ENCODE results near the gene GAS2L1.

The GAS2L1 gene

GRCh38 chr22:29309332-29310064 lies 3.0 kb downstream of the GAS2L1 start:
- H3K4me3 ChIP-seq (ENCODE audit: low read depth, low read length), result no peak overlapping the region
- H3K9me3 ChIP-seq (ENCODE audit: control insufficient read depth, insufficient read depth, low read length), result no peaks in the 10 kb centered on the region
- H3K36me3 ChIP-seq (ENCODE audit: control insufficient read depth, insufficient read depth, low read length), result no peaks in the 10 kb centered on the region
- peaks cover 22% of the 10 kb centered on the region for H3K27me3 ChIP-seq (ENCODE audit: control insufficient read depth, insufficient read depth, low read length)
- H3K27ac ChIP-seq (ENCODE audit: low read depth, low read length), result no peak overlapping the region
- peaks cover 6% of the 10 kb centered on the region; the same call in 1 of the 2 replicates for H3K4me1 ChIP-seq (ENCODE audit: control insufficient read depth, insufficient read depth, low read length)
- H3K9ac ChIP-seq (ENCODE audit: low read depth, low read length), result no peak overlapping the region

DNA sequence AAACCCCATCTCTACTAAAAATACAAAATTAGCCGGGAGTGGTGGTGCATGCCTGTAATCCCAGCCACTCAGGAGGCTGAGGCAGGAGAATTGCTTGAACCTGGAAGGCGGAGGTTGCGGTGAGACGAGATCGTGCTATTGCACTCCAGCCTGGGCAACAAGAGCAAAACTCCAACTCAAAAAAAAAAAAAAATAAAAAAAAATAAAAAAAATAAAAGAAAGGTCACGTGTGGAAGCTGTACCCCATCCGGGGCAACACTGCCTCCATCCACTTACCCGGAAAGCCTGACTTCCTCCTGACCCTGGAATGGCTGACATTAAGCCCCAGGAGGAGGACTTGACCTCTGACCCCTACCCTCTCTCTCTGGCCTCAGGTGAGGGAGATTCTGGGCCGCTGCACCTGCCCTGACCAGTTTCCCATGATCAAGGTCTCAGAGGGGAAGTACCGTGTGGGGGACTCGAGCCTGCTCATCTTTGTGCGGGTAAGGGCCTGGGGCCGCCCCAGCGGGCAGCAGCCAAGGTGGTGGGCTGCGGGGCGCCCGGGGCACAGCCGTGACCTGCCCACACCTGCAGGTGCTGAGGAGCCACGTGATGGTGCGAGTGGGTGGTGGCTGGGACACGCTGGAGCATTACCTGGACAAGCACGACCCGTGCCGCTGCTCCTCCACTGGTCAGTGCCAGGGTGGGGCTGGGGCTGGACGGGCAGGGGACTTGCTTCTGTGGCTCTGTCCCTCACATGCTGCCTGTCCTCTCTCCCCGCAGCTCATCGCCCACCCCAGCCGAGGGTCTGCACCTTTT lies 3.8 kb downstream of the GAS2L1 start:
- no peak overlapping the region for H3K27ac ChIP-seq (ENCODE audit: low read depth, low read length)
- H3K4me1 ChIP-seq (ENCODE audit: control insufficient read depth, insufficient read depth, low read length), result peaks cover 6% of the 10 kb centered on the region; the same call in 1 of the 2 replicates
- peaks cover 30% of the 10 kb centered on the region for H3K27me3 ChIP-seq (ENCODE audit: control insufficient read depth, insufficient read depth, low read length)
- H3K36me3 ChIP-seq (ENCODE audit: control insufficient read depth, insufficient read depth, low read length), result no peaks in the 10 kb centered on the region
- no peaks in the 10 kb centered on the region for H3K9me3 ChIP-seq (ENCODE audit: control insufficient read depth, insufficient read depth, low read length)
- no peak overlapping the region for H3K9ac ChIP-seq (ENCODE audit: low read depth, low read length)
- H3K4me3 ChIP-seq (ENCODE audit: low read depth, low read length), result no peak overlapping the region

DNA sequence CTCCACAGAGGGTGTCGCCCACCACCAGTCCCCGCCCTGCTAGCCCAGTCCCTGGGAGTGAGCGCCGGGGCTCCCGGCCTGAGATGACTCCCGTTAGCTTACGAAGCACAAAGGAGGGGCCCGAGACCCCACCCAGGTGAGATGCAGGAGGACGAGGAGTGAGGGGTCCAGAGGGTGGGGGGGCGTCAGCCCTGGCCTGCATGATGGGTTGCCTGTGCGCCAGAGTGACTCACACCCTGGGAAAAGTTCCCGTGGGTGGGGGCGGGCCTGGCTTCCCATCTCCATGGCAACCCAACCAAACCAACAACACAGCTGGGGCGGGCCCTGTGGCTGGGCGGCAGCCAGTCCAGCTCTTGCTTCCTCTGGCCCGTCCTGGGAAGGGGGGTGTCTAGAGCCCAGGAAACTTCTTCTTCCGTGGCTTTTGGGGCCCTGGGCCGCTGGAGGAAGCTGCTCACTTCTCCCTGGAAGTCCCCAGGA lies 4.5 kb downstream of the GAS2L1 start:
- no peak overlapping the region for H3K4me3 ChIP-seq (ENCODE audit: low read depth, low read length)
- no peak overlapping the region for H3K9ac ChIP-seq (ENCODE audit: low read depth, low read length)
- no peaks in the 10 kb centered on the region for H3K36me3 ChIP-seq (ENCODE audit: control insufficient read depth, insufficient read depth, low read length)
- H3K4me1 ChIP-seq (ENCODE audit: control insufficient read depth, insufficient read depth, low read length), result peaks cover 6% of the 10 kb centered on the region; the same call in 1 of the 2 replicates
- H3K27me3 ChIP-seq (ENCODE audit: control insufficient read depth, insufficient read depth, low read length), result peaks cover 36% of the 10 kb centered on the region
- no peaks in the 10 kb centered on the region for H3K9me3 ChIP-seq (ENCODE audit: control insufficient read depth, insufficient read depth, low read length)
- H3K27ac ChIP-seq (ENCODE audit: low read depth, low read length), result no peak overlapping the region

DNA sequence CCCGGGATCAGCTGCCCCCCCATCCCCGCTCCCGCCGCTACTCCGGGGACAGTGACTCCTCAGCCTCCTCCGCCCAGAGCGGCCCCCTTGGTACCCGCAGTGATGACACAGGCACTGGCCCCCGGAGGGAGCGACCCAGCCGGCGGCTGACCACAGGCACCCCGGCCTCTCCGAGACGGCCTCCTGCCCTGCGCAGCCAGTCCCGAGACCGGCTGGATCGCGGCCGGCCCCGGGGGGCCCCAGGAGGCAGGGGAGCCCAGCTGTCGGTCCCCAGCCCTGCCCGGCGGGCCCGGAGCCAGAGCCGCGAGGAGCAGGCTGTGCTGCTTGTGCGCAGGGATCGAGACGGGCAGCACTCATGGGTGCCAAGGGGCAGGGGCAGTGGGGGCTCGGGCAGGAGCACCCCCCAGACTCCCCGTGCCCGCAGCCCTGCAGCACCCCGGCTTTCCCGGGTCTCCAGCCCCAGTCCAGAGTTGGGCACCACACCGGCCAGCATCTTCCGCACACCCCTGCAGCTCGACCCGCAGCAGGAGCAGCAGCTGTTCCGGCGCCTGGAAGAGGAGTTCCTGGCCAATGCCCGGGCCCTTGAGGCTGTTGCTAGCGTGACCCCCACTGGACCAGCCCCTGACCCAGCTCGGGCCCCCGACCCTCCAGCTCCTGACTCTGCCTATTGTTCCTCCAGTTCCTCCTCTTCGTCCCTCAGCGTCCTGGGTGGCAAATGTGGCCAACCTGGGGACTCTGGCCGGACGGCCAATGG lies 5.2 kb downstream of the GAS2L1 start:
- peaks cover 44% of the 10 kb centered on the region for H3K27me3 ChIP-seq (ENCODE audit: control insufficient read depth, insufficient read depth, low read length)
- no peak overlapping the region for H3K4me3 ChIP-seq (ENCODE audit: low read depth, low read length)
- H3K4me1 ChIP-seq (ENCODE audit: control insufficient read depth, insufficient read depth, low read length), result peaks cover 6% of the 10 kb centered on the region; the same call in 1 of the 2 replicates

DNA sequence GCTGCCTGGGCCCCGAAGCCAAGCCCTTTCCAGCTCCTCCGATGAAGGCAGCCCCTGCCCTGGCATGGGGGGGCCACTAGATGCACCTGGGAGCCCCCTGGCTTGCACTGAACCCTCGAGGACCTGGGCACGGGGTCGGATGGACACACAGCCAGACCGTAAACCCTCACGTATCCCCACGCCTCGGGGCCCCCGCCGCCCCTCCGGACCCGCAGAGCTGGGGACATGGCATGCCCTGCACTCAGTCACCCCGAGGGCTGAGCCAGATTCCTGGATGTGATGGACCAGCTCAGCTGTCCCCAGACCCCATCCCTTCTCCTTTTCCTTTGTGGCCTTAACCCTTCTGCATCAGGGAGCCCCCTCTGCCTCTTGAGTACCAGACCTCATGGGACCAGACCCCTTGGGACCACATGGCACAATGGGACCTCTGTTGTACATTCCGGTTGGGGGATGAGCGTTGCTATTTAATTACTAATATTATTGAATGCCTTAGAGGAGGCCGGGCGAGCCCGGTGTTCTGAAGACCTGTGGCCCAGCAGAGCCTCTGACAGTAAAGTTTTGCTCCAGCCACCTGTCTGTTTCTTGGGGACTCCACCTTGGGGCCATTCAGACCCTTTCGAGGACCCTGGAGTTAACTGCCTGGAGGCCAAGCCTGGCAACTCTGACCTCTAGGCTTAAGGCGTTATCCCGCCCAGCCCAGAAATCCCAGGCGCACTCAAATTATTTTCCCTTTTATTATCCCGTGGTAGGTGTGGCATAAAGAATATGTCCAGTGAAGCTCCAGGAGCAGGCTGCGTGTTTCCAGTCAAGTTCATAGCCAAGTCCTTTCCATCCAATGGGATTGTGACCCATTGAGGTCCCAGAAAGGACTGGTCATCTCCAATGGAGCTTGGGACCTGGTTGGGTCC lies 6.0 kb downstream of the GAS2L1 start:
- no peak overlapping the region for H3K4me3 ChIP-seq (ENCODE audit: low read depth, low read length)
- no peaks in the 10 kb centered on the region for H3K9me3 ChIP-seq (ENCODE audit: control insufficient read depth, insufficient read depth, low read length)
- peaks cover 49% of the 10 kb centered on the region for H3K27me3 ChIP-seq (ENCODE audit: control insufficient read depth, insufficient read depth, low read length)
- H3K27ac ChIP-seq (ENCODE audit: low read depth, low read length), result no peak overlapping the region
- H3K4me1 ChIP-seq (ENCODE audit: control insufficient read depth, insufficient read depth, low read length), result peaks cover 6% of the 10 kb centered on the region; the same call in 1 of the 2 replicates
- no peak overlapping the region for H3K9ac ChIP-seq (ENCODE audit: low read depth, low read length)
- H3K36me3 ChIP-seq (ENCODE audit: control insufficient read depth, insufficient read depth, low read length), result no peaks in the 10 kb centered on the region

More for the DNA sequence above, 5.2 kb downstream of the GAS2L1 start:
- no peaks in the 10 kb centered on the region for H3K9me3 ChIP-seq (ENCODE audit: control insufficient read depth, insufficient read depth, low read length)
- no peak overlapping the region for H3K27ac ChIP-seq (ENCODE audit: low read depth, low read length)
- H3K36me3 ChIP-seq (ENCODE audit: control insufficient read depth, insufficient read depth, low read length), result no peaks in the 10 kb centered on the region
- no peak overlapping the region for H3K9ac ChIP-seq (ENCODE audit: low read depth, low read length)

DNA sequence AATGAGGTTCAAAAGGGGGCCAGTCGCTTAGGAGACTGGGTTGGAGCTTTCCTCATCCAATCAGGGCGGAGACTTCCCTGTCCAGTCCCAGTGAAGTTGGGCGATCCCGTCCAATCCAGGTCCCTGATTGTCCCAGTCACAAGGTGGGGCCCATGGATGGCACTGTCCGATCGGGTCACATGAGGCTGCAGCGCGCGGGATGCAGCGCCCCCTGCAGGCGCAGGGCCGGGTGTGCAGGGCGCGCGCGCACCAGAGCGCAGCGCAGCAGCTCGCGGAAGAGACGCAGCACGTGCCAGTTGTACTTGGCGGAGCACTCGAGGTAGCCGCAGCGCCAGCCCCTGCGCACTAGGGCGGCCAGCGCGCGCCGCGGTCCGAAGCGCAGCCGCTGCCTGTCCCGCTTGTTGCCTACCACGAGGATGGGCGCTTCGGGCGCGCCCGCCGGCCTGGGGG lies 6.7 kb downstream of the GAS2L1 start:
- Histone ChIP-seq H3K4me1 (ENCODE audit: control insufficient read depth, insufficient read depth, low read length) (peaks cover 6% of the 10 kb centered on the region; the same call in 1 of the 2 replicates), H3K27me3 (ENCODE audit: control insufficient read depth, insufficient read depth, low read length) (peaks cover 46% of the 10 kb centered on the region)

DNA sequence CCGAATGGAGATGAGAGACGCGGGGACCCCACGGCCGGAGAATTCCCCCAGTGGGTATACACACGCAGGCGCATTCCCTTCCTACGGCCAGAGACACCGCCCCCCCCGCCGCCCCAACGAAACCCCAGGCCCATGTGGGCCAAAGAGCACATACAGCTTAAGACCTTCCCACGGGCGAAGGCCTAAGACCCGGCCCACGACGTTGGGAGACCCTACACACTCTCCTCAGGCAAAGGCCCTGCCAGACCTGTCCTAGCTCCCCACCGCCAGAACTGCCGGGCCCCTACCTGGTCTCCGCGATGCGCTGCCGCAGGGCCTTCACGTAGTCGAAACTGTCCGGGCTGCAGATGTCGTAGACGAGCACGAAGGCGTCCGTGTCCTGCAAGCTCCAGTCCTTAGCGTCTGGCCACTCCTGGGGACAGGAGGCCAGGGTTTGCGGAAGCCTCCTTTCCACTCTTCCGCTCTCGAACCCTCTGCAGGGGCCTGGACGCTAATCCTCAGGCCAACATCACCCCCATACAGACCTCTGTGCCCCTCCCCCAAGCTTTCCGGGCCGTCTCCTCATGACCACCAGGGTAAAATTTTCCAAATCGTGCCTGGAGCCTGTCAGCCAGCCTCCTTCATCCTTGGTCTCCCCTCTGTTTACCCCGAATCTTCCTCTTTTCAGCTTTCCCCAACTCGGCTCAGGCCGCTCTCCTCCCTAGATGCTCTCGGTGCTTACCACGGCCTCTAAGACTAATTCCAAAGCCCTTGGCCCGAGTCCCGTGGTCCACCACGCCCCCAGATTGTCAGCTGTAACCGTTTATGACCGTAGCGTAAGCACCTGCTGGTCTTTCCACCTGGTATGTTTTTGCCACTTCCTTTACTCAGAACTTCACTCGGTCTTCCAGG lies 7.4 kb downstream of the GAS2L1 start:
- Histone ChIP-seq H3K4me1 (ENCODE audit: control insufficient read depth, insufficient read depth, low read length) (peaks cover 6% of the 10 kb centered on the region; the same call in 1 of the 2 replicates), H3K36me3 (ENCODE audit: control insufficient read depth, insufficient read depth, low read length) (no peaks in the 10 kb centered on the region), H3K27ac (ENCODE audit: low read depth, low read length) (no peak overlapping the region), H3K9me3 (ENCODE audit: control insufficient read depth, insufficient read depth, low read length) (no peaks in the 10 kb centered on the region), H3K4me3 (ENCODE audit: low read depth, low read length) (no peak overlapping the region), H3K27me3 (ENCODE audit: control insufficient read depth, insufficient read depth, low read length) (peaks cover 46% of the 10 kb centered on the region), H3K9ac (ENCODE audit: low read depth, low read length) (no peak overlapping the region)

More for the DNA sequence above, 6.7 kb downstream of the GAS2L1 start:
- H3K4me3 ChIP-seq (ENCODE audit: low read depth, low read length), result no peak overlapping the region
- no peak overlapping the region for H3K9ac ChIP-seq (ENCODE audit: low read depth, low read length)
- no peaks in the 10 kb centered on the region for H3K9me3 ChIP-seq (ENCODE audit: control insufficient read depth, insufficient read depth, low read length)
- no peaks in the 10 kb centered on the region for H3K36me3 ChIP-seq (ENCODE audit: control insufficient read depth, insufficient read depth, low read length)
- no peak overlapping the region for H3K27ac ChIP-seq (ENCODE audit: low read depth, low read length)

DNA sequence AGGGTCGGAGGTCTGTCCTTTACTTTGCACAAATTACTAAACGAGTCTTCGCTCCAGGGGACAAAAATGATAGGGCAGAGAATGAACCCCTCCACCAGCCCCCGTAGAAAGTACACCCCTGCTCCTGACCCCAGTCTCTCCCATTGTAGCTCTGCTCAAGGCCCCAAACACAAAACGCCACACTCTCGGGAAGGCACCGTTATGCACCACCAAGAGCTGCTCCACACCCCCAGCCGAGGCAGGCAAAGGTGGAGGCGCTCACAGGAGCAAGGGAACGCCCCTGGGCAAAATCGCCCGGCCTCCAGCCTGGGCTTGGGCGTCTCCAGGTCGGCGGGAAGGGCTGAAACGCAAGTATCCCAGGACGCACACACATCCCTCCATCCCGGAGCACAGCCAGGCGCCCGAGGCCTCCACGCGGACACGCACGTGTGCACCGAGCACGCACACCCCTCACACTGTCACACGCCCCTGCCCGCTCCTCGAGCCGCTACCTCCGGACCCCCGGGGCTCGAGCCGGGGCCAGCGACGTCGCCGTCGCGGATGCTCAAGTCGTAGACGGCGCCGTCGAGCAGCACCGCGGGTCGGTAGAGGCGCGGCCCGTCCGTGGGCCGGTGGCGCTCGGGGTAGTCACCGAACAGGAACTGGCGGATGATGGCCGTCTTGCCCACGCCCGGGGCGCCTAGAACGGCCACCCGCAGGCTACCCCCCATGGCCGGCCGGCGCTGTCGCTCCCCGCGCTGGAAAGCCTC lies 8.3 kb downstream of the GAS2L1 start:
- Histone ChIP-seq H3K4me1 (ENCODE audit: control insufficient read depth, insufficient read depth, low read length) (peaks cover 6% of the 10 kb centered on the region; the same call in 1 of the 2 replicates), H3K27ac (ENCODE audit: low read depth, low read length) (no peak overlapping the region), H3K27me3 (ENCODE audit: control insufficient read depth, insufficient read depth, low read length) (peaks cover 46% of the 10 kb centered on the region), H3K36me3 (ENCODE audit: control insufficient read depth, insufficient read depth, low read length) (no peaks in the 10 kb centered on the region), H3K9me3 (ENCODE audit: control insufficient read depth, insufficient read depth, low read length) (no peaks in the 10 kb centered on the region), H3K4me3 (ENCODE audit: low read depth, low read length) (peak overlapping the region; percentile 37; the same call in 1 of the 2 replicates), H3K9ac (ENCODE audit: low read depth, low read length) (no peak overlapping the region)

Measured in HUES48 (cell line).